A673 (cell line): ENCODE results near the gene RAB3IL1. TPM values are rescaled to one million over a fixed set of nuclear protein-coding genes. Genes with fewer than 3 reads are reported as not detected.

Experiments used
- BruUV-seq: library from RNA; stranded (reverse); fragments of 400-500 nt; replicated peaks from 2 replicates; lab custom pipeline; 2021; lab: Mats Ljungman, UMichigan
- CTCF ChIA-PET: fragments of 300-600 bp; sonication (Branson Sonifier 250); formaldehyde crosslinking; loops from one replicate; lab custom pipeline; 2022; ENCODE audit warnings: antibody characterized with exemption; lab: Charles Lee
- POLR2A ChIA-PET: fragments of 300-600 bp; sonication (Branson Sonifier 250); formaldehyde crosslinking; loops from one replicate; lab custom pipeline; 2022; ENCODE audit warnings: antibody characterized with exemption; ENCODE audit not compliant: low non-redundant PET; lab: Charles Lee
- DNase-seq: peaks from one replicate; pipeline ENCODE4 v3.0.0-alpha.2; 2015; ENCODE audit warnings: low spot score
- H3K27ac ChIP-seq: fragments of 200-600 bp; sonication (generic); 2 replicates; pipeline ENCODE4 v1.5.1; 2016; ENCODE audit warnings: mixed run types, low read depth, mild to moderate bottlenecking, mixed read lengths, antibody characterized with exemption, low read length; ENCODE audit not compliant: poor library complexity, severe bottlenecking
- H3K27me3 ChIP-seq: fragments of 200-600 bp; sonication (generic); replicated peaks from 2 replicates; pipeline ENCODE4 v1.6.1; 2017; ENCODE audit warnings: mixed run types, low read depth, mild to moderate bottlenecking, mixed read lengths, antibody characterized with exemption, low read length; ENCODE audit not compliant: insufficient read depth, poor library complexity
- H3K36me3 ChIP-seq: fragments of 200-600 bp; sonication (generic); 2 replicates; pipeline ENCODE4 v1.6.1; 2016; ENCODE audit warnings: mixed run types, mild to moderate bottlenecking, mixed read lengths, antibody characterized with exemption, low read length; ENCODE audit not compliant: insufficient read depth, poor library complexity, severe bottlenecking
- H3K4me1 ChIP-seq: fragments of 200-600 bp; sonication (generic); 2 replicates; pipeline ENCODE4 v1.6.1; 2017; ENCODE audit warnings: mixed run types, mild to moderate bottlenecking, mixed read lengths, antibody characterized with exemption, low read length; ENCODE audit not compliant: insufficient read depth, poor library complexity, severe bottlenecking
- H3K4me3 ChIP-seq: fragments of 200-600 bp; sonication (generic); 2 replicates; pipeline ENCODE4 v1.5.1; 2016; ENCODE audit warnings: low read depth, mixed run types, mild to moderate bottlenecking, mixed read lengths, low read length; ENCODE audit not compliant: poor library complexity, severe bottlenecking
- H3K9me3 ChIP-seq: fragments of 200-600 bp; sonication (generic); 2 replicates; pipeline ENCODE4 v1.6.1; 2016; ENCODE audit warnings: mixed run types, low read depth, mild to moderate bottlenecking, mixed read lengths, antibody characterized with exemption, low read length; ENCODE audit not compliant: poor library complexity, severe bottlenecking
- EZH2 ChIP-seq: fragments of 200-600 bp; sonication (generic); IDR thresholded peaks from 2 replicates; pipeline ENCODE4 v1.6.1; 2017; ENCODE audit warnings: borderline replicate concordance, low read depth, mild to moderate bottlenecking, mixed read lengths, antibody characterized with exemption, low read length; ENCODE audit not compliant: poor library complexity, severe bottlenecking
- intact Hi-C: fragments of 100-400 bp; cut with micrococcal nuclease; formaldehyde crosslinking; loops from one replicate; pipeline ENCODE4 v1.10.0; 2022; ENCODE audit not compliant: unreplicated experiment
- total RNA-seq: library from RNA; stranded (reverse); gene quantifications from 2 replicates; pipeline ENCODE4 v1.2.3, GENCODE V29; 2021
- TF ChIP-seq, protein P1 (sequence below): fragments of 300-800, 200-600 bp; sonication (generic); conservative IDR thresholded peaks from 2 replicates; pipeline ENCODE4 v1.5.1; 2017; ENCODE audit warnings: low read depth, mild to moderate bottlenecking, antibody characterized with exemption, low read length, moderate library complexity, mixed read lengths

RAB3IL1 gene
- total RNA-seq, 1 experiment from 2014 or later = 21.9 TPM

DNA sequence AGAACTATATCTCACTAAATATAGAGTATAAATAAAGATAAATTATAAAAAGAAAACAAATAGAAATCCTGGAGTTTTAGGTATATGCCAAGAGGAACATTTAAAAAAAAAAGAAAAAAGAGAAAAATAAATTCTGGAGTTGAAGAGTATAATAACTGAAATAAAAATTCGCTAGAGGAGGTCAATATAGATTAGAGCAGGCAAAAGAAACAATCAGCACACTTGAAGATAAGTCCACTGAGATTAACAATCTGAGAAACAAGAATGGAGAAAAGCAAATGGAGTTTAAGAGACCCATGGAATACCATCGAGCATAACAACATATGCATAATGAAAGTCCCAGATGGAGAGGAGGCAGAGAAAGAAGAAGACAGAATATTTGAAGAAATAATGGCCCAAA is 18.5 kb upstream of the RAB3IL1 start:
- ChIA-PET CTCF (interaction anchor here (0.7 kb wide), 1 partner anchor 119 kb away, joined by 7 read pairs; the partner anchor contains the start of gene FADS1), POLR2A (no interaction called here)
- TF ChIP-seq, protein P1, sequence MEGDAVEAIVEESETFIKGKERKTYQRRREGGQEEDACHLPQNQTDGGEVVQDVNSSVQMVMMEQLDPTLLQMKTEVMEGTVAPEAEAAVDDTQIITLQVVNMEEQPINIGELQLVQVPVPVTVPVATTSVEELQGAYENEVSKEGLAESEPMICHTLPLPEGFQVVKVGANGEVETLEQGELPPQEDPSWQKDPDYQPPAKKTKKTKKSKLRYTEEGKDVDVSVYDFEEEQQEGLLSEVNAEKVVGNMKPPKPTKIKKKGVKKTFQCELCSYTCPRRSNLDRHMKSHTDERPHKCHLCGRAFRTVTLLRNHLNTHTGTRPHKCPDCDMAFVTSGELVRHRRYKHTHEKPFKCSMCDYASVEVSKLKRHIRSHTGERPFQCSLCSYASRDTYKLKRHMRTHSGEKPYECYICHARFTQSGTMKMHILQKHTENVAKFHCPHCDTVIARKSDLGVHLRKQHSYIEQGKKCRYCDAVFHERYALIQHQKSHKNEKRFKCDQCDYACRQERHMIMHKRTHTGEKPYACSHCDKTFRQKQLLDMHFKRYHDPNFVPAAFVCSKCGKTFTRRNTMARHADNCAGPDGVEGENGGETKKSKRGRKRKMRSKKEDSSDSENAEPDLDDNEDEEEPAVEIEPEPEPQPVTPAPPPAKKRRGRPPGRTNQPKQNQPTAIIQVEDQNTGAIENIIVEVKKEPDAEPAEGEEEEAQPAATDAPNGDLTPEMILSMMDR = no peak
- TF ChIP-seq EZH2 = no peak

DNA sequence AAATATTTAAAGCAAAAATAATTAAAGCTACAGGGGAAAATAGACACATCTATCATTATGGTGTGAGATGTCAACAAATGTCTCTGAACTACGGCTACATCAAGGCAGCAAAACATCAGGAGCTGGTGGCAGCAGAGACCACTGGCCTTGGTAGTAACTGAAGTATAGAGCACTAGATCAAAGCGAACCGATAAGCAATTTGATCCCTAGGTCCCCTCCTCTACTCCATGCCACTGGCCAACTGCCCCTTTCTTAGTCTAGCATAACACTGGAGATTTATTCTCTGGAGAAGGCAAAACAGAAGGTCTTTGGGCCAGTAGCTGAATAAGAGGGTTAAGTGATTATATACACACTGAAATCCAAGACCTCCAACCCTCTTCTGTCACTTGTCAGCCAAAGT is 13.6 kb upstream of the RAB3IL1 start:
- ChIA-PET CTCF (interaction anchor here (0.7 kb wide), 1 partner anchor 17 kb away, joined by 10 read pairs; no protein-coding TSS in a partner anchor), POLR2A (no interaction called here)
- Histone ChIP-seq H3K27me3 (no peaks in the 10 kb centered on the region), H3K4me3 (no peak overlapping the region), H3K4me1 (peaks cover 7% of the 10 kb centered on the region), H3K9me3 (peaks cover 6% of the 10 kb centered on the region), H3K36me3 (no peaks in the 10 kb centered on the region), H3K27ac (no peak overlapping the region)
- TF ChIP-seq, protein P1 = no peak
- no peak for TF ChIP-seq EZH2
- DNase-seq = no peak
- intact Hi-C loops = no loop called here
- no TSS peak for BruUV-seq

More for the DNA sequence above, 18.5 kb upstream of the RAB3IL1 start:
- Histone ChIP-seq H3K4me3 (no peak overlapping the region), H3K27ac (no peak overlapping the region), H3K27me3 (no peaks in the 10 kb centered on the region), H3K4me1 (no peaks in the 10 kb centered on the region), H3K36me3 (no peaks in the 10 kb centered on the region), H3K9me3 (peaks cover 20% of the 10 kb centered on the region)
- intact Hi-C loops = no loop called here
- no peak for DNase-seq
- no TSS peak for BruUV-seq

DNA sequence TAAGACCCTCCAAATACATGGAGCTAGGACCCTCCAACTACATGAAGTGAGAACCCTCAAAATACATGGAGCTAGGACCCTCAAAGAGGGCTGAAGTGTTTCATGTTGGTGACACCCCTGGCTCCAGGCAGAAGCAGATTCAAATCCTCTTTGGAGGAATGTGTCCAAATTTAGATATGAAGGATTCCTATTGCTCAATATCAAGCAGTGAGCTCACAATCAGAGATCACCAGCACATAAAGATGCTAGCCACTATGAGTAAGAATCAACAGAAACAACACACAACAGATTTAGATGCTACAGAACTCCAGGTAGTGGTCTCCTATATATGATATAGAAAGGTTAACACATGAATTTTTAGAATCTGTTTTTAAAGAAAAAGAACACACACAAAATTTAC is 11.2 kb upstream of the RAB3IL1 start:
- peaks cover 6% of the 10 kb centered on the region for H3K9me3 ChIP-seq
- no peaks in the 10 kb centered on the region for H3K27me3 ChIP-seq
- no peak overlapping the region for H3K4me3 ChIP-seq
- H3K4me1 ChIP-seq = peaks cover 15% of the 10 kb centered on the region
- no peak for TF ChIP-seq EZH2
- TF ChIP-seq, protein P1 = no peak
- H3K36me3 ChIP-seq = no peaks in the 10 kb centered on the region
- DNase-seq = no peak
- POLR2A ChIA-PET = no interaction called here
- H3K27ac ChIP-seq = no peak overlapping the region
- intact Hi-C loops = no loop called here
- no TSS peak for BruUV-seq
- CTCF ChIA-PET = interaction anchor here (1.2 kb wide), 1 partner anchor 16 kb away, joined by 4 read pairs; no protein-coding TSS in a partner anchor
